HG02763 (cell line): Measurements from ENCODE around the gene BPI.
"Not testable (repeated sequence)": the region's sequence is repeated elsewhere in the genome, so short reads cannot be mapped to it uniquely, and the experiment has no call there.

Source experiments
- ATAC-seq: cut with Tn5 transposase; IDR thresholded peaks from one replicate; pipeline ENCODE4 v1.9.1; 2021; ENCODE audit warnings: mild to moderate bottlenecking, moderate library complexity; ENCODE audit not compliant: unreplicated experiment

BPI gene

DNA sequence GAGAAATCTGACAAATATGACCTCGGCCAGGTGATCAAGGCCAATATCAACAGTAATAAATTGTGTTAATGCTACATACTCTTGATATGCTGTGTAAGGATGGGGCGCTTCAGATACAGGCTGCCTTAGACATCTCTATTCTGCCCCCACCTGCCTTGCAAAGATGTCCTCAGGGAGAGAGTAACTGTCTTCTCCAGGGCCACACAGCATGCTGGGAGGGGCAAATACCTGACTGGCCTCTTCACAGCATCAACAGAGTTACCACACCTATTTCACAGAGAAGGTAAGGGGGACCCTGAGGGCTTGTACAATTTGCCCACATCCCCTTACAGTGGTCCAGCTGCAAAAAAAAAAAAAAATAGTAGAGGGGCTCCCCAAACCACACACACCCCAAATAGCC lies 26.3 kb upstream of the BPI start:
- no peak for ATAC-seq

DNA sequence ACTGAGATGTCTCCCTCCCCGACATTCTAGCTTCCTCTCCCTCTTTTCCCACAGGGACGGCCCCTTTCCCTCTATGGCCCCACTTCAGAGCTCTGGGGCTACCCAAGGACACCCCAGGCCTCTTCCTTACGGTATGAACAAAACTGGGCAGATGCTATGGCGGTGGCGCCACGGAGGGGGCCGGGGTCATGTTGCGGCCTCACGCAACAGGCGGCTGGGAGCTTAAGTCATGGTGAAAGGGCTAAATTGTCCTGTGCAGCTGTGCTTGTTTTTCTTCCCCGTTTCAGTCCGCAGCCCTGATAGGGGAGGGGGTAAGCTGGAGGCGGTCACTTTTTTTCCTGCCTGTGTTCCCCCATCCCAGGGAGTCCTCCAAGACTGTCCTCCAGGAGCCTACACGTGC lies 25.8 kb upstream of the BPI start:
- ATAC-seq = no peak

DNA sequence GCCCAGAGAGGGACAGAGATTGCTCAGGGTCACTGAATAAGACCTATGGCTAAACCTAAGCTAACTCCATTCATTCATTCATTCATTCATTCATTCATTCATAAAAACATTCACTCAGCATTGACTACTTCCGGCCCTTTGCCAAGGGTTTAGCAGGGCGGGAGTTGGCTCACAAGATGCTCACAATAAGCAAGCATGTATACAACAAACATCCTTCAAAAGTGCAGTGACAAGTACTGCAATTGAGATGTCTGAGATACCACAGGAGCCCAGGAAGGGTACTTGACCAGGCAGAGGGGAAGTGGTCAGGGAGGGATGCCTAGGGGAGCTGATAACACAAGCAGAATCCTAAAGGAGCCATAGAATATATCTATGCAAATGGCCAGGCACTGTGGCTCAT lies 25.2 kb upstream of the BPI start:
- ATAC-seq = no peak

DNA sequence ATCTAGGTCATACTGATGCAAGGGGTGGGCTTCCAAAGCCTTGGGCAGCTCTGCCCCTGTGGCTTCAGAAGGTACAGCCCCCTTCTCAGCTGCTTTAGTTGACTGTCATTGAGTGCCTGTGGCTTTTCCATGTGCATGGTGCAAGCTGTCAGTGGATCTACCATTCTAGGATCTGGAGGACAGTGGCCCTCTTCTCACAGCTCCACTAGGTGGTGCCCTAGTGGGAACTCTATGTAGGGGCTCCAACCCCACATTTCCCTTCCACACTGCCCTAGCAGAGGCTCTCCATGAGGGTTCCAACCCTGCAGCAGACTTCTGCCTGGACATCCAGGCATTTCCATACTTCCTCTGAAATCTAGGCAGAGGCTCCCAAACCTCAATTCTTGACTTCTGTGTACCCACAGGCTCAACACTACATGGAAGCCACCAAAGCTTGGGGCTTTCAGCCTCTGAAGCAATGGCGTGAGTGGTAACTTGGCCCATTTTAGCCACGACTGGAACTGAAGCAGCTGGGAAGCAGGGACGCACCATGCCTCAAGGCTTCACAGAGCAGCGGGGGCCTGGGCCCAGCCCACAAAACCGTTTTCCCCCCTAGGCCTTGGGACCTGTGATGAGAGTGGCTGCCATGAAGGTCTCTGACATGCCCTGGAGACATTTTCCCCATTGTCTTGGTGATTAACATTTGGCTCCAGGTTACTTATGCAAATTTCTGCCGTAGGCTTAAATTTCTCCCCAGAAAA lies 22.6 kb upstream of the BPI start:
- not testable (repeated sequence) for ATAC-seq

DNA sequence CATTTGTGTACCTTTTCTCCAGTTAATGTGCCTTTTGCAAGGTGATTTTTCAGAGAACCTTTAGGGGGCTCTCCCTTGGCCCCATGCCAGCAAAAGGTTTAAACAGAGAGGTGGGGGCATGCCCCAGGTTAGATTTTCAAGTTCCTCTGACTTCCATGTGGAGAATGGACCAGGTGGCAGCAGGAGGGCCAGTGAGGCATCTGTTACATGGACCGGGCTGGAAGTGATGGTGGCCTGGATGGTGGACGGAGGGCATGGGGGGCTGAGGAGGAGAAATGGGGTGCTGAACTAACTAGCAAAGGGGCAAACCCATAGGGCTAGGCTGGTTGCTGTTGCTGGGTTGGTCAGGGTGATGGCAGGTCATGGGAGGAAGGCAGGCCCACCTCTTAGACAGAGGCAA lies 20.7 kb upstream of the BPI start:
- ATAC-seq = no peak

DNA sequence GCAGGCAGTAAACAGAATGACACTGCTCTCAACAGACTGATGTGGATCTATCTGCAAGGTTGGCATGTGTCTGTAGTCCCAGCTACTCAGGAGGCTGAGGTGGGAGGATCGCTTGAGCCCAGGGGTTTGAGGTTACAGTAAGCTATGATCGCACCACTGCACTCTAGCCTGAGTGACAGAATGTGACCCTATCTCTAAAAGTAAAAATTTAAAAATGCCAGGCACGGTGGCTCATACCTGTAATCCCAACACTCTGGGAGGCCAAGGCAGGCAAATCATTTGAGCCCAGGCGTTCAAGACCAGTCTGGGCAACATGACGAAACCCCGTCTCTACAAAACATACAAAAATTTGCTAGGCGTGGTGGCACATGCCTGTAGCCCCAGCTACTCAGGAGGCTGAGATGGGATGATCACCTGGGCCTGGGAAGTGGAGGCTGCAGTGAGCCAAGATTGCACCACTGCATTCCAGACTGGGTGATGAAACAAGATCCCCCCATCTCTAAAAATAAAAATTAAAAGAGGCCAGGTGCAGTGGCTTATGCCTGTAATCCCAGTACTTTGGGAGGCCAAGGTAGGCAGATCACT lies 19.8 kb upstream of the BPI start:
- ATAC-seq = not testable (repeated sequence)

DNA sequence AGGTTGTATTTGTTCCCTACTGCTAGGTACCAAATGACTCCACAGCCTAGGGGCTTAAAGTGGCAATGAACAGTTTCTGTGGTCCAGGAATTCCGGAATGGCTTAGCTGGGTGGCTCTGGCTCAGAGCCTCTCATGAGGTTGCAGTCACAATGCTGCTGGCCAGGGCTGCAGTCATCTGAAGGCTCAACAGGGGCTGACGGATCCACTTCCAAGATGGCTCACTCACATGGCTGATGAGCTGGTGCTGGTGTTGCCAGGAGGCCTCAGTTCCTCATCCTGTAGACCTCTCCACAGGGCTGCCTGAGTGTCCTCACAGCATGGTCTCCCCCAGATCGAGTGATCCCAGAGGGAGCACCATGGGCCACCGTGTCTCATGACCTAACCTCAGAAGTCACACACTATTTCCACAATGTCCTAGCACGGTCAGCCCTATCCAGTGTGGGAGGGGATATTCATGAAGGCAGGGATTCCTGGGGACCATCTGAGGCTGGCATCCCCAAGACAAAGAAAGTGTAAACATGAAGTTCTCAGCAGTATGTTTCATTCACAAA lies 19.0 kb upstream of the BPI start:
- no peak for ATAC-seq

DNA sequence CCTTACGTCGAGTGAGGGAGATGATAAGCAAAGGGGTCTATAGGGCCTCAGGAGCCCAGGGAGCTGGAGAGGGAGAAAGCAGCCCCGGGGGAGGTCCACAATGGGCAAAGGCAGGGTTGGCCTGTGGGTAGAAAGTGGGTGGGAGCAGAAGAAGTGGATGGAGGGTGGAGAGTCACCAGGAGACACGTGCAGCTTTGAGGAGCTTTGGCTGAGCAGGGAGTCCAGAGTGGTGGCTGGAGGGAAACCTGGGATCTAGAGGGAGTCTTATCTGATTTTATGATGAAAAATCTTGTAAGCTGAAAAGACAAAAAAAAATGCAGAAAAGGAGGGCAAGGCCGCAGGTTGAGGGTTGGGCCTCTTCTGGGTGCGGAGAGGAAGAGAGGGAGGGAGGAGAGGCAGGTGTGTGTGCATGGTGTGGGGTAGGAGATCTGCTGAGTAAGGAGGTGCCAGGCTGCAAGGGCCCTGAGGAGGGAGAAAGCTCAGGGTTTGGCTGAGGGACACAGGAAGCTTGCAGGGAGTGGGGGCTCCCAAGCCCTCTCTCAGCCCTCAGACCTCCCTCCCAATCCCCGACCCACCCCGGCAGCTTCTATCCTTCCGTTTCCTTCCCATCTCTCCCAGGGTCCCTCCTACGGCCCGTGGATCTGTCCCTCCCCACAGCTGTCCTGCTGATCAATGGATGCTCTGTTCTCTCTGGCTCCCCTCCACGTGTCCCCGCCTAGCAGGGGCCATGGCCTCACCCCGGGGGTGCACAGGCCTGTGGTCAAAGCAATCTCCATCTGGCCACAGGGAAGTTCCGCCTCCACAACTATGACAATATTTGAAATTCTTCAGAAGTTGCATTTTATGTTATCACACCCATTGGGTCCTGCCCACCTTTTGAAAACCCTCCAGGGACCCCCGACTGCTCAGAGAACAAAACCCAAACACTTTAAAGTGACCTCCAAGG lies 17.1 kb upstream of the BPI start:
- ATAC-seq = no peak

DNA sequence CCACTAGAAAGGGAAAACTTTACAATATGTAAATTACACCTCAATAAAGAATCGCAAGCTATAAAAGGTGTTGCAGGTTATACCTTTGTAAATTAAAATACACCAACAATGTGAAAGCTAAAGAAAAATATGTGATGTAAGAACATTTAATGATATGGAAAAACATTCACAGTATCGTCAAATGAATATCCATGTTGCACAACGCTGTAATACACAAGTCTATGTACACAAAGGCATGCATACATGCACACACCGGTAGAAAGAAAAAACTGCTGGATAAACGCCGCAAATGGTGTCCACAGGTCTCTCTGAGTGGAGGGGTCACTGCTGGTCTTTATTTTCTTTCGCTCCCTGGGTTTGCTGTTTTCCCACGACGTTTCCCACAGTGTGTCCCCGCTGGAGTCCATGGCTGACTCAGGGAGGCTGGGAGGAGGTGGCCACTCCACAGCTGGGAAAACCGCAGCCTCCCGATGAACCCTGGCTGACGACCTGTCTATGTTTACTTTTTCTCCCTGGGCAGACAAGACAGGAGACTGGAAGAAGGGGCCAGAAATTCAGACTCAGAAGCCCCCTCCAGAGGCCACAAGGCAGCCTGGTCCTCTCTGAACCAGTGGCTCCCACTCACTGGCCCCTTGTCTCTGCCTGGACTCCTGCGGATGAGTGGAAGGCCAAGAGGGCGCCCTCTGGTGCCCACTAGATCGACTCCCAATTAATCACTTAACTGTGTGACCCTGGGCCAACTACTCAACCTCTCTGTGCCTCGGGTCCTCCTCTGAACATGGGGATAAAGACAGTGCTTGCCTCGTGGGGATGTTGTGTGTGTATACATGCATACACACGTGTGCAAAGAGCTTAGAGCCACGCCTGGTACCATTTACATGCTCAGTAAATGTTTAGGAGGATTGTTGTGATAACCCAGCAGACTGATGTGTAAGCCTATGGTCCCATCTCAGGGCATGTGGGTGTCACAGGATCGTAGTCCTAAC lies 12.8 kb upstream of the BPI start:
- no peak for ATAC-seq

DNA sequence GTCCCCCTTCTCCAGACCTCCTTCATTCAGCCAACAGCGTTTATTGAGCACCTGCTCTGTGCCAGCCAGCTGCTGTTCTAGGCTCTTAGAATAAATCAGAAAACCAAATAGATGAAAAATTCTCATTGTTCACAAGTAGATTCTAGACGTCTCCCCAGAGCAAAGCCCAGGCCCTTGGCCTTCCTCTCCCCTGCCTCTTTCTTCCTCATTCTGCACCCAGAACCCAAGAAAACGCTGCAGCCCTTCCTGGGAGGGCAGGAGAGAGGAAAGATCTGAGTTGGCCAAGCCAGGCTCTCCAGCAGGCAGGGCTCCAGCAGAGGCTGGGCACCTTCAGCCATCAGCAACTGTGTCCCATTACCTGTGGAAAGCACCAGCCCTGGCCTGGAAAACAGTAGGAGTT lies 12.0 kb upstream of the BPI start:
- ATAC-seq = no peak

DNA sequence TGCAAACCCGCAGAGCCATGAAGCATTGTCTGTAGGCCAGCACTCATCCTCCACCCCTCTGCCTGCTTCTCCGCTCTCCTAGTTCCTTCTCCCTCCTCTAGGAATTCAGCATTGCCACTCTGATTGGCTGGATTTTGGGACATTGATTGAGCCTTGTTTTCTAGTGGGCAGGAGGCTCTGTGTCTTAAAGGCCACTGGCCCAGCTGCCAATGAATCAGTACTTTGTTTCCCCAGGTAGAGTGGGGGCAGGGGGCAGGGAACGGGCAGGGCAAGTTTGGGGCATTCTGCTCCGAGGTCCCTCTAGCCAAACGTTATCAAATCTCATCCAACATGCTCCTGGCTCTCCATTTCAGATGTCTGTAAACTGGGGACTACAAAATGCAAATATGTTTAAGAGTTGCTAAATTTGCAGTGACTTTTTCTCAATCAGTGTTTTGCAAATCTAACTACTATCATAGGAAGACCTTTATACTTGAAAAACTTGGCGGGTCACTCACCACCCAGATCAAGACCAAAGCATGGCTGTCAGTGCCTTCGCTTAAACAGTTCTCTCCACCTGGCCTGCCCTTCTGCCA lies 10.4 kb upstream of the BPI start:
- no peak for ATAC-seq

DNA sequence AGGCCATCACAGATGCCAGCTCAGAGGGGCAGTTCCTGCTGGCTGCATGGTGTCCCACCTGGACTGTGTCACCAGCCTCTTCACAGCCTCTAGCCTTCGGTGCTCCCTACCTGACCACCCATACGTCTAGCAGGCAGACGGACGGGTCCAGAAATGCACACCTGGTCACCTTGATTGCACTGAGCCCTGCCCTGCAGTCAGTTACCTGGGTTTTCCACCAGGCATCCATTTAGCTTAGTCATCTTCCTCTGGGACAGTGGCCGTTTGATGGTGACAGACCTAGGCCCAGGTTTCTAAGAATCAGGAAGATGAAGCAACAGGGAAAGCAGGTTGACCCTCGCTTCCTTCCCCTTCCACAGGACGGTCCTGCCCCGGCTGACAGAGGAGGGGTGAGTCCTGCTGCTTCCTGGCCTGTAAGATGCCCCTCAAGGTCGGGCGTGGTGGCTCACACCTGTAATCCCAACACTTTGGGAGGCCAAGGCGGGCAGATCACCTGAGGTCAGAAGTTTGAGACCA lies 9.8 kb upstream of the BPI start:
- ATAC-seq = no peak

DNA sequence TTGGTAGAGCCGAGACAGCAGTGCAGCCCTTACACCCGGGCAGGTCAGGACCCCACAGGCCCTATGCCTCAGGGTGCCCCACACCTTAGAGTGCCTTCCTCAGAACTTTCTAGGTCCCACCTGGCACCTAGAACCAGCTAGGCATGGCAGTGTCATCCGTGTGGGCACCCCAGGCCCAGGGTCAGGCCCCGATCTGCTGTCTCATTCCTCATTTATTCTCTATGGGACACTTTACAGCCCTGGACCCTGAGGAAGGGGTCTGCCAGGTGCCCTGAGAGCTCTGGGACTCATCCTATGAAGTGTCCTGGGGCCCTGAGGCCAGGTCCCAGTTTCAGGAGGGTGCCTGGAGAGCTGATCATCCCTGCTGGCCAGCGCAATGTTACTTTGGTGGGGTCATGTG lies 8.1 kb upstream of the BPI start:
- no peak for ATAC-seq

DNA sequence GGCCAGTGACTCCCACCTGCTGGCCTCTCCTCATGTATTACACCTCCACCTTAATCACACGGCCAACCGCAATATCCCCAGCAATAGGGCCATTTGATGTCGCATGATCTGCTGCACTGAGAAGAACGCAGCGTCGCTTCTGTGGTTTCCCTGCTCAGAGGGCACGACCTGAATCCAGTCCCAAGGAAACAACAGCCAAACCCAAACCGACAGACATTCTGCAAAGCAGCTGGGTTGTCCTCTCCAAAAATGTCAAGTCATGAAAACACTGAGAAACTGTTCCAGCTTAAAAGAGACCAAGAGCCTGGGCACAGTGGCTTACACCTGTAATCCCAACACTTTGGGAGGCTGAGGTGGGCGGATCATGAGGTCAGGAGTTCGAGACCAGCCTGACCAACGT lies 7.5 kb upstream of the BPI start:
- no peak for ATAC-seq

DNA sequence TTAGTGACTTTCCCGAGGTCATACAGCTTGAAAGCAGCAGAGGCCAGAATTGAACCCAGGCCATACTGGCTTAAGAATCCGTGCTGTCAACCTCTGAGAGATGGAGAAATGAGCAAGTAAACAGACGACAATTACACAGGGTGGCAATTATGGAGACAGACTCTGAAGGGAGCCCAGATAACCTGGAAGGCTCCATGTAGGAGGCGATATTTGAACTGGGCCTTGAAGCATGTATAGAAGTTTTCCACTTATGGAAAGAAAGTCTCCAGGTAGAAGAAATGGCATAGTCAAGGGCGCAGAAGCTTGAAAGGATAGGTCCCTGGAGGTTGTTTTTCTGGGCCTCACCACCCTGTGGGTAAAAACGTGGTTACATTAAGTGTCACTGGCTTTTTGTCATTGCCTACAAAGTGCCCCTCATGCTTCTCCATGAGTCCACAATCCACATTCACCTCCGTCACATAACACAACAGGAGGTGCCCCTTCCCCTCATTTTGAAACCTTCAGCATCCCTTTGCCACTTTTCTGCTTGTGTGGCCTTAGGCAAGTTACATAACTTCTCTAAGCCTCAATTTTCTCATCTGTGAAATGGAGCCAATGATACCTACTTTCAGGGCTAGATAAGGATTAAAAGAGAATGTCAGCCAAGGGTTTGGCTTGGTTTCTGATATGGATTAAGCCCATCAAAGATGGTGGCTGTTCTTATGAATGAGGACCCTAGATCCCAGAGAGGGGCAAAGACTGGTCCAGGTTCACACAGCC lies 5.9 kb upstream of the BPI start:
- no peak for ATAC-seq

DNA sequence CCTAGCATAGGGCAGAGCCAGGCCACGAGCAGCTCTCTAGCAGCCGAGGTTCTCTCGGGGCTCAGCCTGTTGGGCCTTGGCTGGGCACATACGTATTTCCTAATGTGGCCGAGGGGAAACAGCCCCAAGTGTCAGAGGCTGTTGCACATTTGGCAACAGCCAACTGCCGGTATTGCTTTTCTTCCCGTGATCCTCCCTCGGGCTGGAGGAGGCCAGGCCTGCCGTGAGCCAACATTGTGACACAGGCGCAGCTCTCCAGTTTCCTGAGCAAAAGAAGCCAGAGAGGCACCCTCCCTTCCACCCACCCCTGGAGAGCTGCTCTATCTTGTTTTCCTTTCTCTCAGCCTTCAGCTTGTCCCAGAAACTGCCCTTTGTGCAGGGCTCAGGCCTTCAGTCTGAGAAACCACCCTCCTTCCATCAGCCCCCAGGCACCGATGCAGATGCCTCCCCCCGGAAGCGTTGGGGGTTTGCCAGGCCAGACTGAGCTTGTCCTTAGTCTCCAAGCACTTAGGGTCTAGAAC lies 5.1 kb upstream of the BPI start:
- ATAC-seq = no peak

DNA sequence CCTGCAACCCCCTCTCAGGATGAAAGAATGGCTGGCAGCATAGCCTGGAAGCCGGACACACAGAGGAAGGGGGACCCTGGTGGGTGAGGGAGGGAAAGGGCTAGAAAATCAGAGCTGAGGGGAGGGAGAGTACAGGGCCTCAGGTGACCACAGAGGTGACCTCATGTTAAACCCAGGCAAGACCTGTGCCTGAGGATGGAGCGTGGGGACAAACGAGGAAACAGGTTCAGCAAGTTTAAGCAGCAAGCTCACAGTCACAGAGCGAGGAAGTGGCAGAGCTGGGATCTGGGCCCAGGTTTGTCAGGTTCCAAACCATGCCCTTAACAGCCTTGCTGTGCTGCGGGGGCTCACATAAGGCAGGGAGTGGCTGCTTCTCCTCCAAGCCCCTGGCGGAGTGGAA lies 4.0 kb upstream of the BPI start:
- ATAC-seq = no peak

DNA sequence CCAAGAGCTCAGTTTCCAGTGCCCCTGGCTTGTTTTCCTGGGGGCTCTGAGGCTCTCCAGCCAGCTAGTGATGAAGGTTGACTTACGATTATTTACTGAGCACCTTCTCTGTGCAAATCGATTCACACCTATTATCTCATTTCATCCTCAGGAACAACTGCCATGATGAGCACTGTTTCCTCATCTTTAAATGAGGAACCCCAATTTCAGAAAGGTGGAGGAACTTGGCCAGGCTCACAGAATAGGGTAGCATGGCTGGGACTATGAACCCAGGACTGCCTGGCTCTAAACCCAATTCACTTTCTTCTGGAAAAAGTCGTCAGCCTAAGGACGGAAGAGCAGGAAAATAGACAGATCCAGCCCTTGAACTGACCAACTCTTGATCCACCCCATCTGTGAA lies 3.5 kb upstream of the BPI start:
- ATAC-seq = no peak

DNA sequence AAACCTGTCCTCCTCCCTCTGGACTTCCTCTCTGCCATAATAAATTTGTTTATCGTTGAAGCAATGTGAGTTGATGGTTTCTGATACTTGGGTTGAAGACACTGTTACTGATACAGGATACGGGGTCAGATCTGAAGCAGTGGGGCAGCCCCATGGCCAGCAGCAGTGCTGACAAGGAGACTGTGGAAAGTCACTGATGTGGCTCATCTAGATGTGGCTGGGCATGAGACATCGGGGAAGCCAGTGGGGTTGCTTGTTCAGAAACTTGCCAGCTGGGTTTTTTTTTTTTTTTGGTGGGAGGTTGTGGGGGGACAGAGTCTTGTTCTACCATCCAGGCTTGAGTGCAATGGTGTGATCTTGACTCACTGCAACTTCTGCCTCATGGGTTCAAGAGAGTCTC lies 2.6 kb upstream of the BPI start:
- no peak for ATAC-seq
